Parathyroid adenoma (tissue), 2 donors: ENCODE measurements around the gene UNC80.

Experiments used
- H2AFZ ChIP-seq: fragments of 300-600 bp; sonication (generic); one replicate; pipeline ENCODE4 v1.7.0; 2017; ENCODE audit warnings: antibody characterized with exemption, mild to moderate bottlenecking
- H3K27ac ChIP-seq: fragments of 300-600 bp; sonication (generic); one replicate; pipeline ENCODE4 v1.7.0; 2017
- H3K27me3 ChIP-seq: fragments of 300-600 bp; sonication (generic); one replicate; pipeline ENCODE4 v1.7.0; 2017; ENCODE audit warnings: low read length; ENCODE audit not compliant: control insufficient read depth, insufficient read depth
- H3K36me3 ChIP-seq: fragments of 300-600 bp; sonication (generic); one replicate; pipeline ENCODE4 v1.7.0; 2017; ENCODE audit warnings: low read length; ENCODE audit not compliant: control insufficient read depth, insufficient read depth
- H3K4me1 ChIP-seq: fragments of 300-600 bp; sonication (generic); one replicate; pipeline ENCODE4 v1.7.0; 2017; ENCODE audit warnings: control low read depth
- H3K4me2 ChIP-seq: fragments of 300-600 bp; sonication (generic); one replicate; pipeline ENCODE4 v1.7.0; 2017; ENCODE audit warnings: low read length
- H3K4me3 ChIP-seq: fragments of 300-600 bp; sonication (generic); one replicate; pipeline ENCODE4 v1.7.0; 2017; ENCODE audit warnings: low read depth, low read length
- H3K79me2 ChIP-seq: fragments of 300-600 bp; sonication (generic); one replicate; pipeline ENCODE4 v1.7.0; 2017; ENCODE audit warnings: control low read depth
- H3K9ac ChIP-seq: fragments of 300-600 bp; sonication (generic); one replicate; pipeline ENCODE4 v1.7.0; 2017; ENCODE audit warnings: mild to moderate bottlenecking
- H3K9me3 ChIP-seq: fragments of 300-600 bp; sonication (generic); one replicate; pipeline ENCODE4 v1.7.0; 2017; ENCODE audit warnings: low read length; ENCODE audit not compliant: control insufficient read depth
- CTCF ChIP-seq: fragments of 300-600 bp; sonication (generic); IDR thresholded peaks from one replicate; pipeline ENCODE4 v1.7.0; 2017; ENCODE audit warnings: antibody characterized with exemption, mild to moderate bottlenecking
- donor health status: primary hyperparathyroidism.

UNC80 gene

DNA sequence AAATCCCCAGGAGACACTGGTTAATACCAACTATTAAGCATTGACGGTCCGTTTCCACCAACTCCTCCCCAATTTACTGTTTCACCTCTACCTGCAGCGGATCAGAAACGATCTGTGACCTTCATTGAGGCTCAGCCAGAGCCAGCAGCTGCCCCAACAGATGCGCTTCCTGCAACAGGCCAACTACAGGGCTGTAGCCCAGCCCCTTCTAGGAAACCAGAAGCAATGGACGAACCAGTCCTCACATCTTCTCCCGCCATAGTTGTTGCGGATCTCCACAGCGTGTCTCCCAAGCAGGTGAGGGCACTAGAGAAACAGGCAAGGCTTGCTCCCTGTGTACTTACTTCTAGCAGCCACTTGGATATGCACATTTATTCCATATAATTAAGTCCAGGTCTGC lies 222.3 kb downstream of the UNC80 start:
- Histone ChIP-seq H3K36me3 (no peaks in the 10 kb centered on the region), H2AFZ (no peak overlapping the region), H3K4me1 (no peaks in the 10 kb centered on the region), H3K79me2 (no peaks in the 10 kb centered on the region), H3K9me3 (no peaks in the 10 kb centered on the region), H3K27ac (no peak overlapping the region), H3K4me2 (no peak overlapping the region), H3K27me3 (no peaks in the 10 kb centered on the region), H3K4me3 (no peak overlapping the region), H3K9ac (no peak overlapping the region)
- no peak for TF ChIP-seq CTCF

DNA sequence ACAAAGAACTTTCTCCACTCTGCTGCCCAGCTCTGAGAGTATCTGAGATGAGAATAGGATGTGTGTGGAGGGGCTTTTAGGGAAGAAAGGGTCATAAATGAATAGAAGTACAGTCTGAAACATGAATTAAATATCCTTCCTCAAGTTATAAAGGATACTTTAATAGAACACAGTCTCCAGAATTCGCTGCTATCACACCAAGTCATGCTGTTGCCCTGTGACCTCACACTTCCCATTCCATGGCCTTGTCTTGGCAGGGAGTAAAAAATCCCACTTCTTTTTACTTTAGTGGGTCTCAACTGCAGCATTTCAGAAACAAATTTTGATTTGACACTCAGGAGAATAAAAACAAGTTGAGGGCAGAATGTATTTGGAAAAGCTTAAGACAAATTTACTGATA lies 227.0 kb downstream of the UNC80 start:
- no peak overlapping the region for H3K4me2 ChIP-seq
- peaks cover 6% of the 10 kb centered on the region for H3K4me1 ChIP-seq
- no peaks in the 10 kb centered on the region for H3K9me3 ChIP-seq
- H3K27me3 ChIP-seq: no peaks in the 10 kb centered on the region
- H3K79me2 ChIP-seq: peaks cover 9% of the 10 kb centered on the region
- H3K9ac ChIP-seq: no peak overlapping the region
- no peak for TF ChIP-seq CTCF
- no peak overlapping the region for H3K27ac ChIP-seq
- no peak overlapping the region for H3K4me3 ChIP-seq
- H3K36me3 ChIP-seq: no peaks in the 10 kb centered on the region
- H2AFZ ChIP-seq: no peak overlapping the region

DNA sequence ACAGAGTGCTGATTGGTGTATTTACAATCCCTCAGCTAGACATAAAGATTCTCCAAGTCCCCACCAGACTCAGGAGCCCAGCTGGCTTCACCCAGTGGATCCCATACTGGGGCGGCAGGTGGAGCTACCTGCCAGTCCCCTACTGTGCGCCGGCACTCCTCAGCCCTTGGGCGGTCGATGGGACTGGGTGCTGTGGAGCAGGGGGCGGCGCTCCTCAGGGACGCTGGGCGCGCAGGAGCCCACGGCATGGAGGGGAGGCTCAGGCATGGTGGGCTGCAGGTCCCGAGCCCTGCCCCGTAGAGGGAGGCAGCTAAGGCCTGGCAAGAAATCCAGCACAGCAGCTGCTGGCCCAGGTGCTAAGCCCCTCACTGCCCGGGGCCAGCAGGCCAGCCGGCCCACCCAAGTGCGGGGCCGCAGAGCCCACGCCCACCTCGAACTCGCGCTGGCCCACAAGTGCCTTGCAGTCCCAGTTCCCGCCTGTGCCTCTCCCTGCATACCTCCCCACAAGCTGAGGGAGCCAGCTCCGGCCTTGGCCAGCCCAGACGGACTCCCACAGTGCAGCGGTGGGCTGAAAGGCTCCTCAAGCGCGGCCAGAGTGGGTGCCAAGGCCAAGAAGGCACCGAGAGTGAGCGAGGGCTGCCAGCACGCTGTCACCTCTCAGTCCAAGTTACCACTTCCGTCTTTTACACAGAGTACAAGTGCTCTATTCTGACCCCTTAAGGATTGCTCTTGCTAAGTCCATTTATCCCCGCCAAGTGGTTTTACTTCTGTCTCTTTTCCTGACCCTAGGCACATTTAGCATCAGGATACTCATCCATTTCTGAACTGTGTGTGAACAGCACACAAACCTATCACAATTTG lies 229.1 kb downstream of the UNC80 start:
- Histone ChIP-seq H2AFZ (no peak overlapping the region), H3K4me1 (peaks cover 10% of the 10 kb centered on the region), H3K9ac (no peak overlapping the region), H3K9me3 (no peaks in the 10 kb centered on the region), H3K27me3 (no peaks in the 10 kb centered on the region), H3K4me3 (no peak overlapping the region), H3K4me2 (no peak overlapping the region), H3K27ac (no peak overlapping the region), H3K79me2 (peaks cover 16% of the 10 kb centered on the region), H3K36me3 (no peaks in the 10 kb centered on the region)
- TF ChIP-seq CTCF: no peak

DNA sequence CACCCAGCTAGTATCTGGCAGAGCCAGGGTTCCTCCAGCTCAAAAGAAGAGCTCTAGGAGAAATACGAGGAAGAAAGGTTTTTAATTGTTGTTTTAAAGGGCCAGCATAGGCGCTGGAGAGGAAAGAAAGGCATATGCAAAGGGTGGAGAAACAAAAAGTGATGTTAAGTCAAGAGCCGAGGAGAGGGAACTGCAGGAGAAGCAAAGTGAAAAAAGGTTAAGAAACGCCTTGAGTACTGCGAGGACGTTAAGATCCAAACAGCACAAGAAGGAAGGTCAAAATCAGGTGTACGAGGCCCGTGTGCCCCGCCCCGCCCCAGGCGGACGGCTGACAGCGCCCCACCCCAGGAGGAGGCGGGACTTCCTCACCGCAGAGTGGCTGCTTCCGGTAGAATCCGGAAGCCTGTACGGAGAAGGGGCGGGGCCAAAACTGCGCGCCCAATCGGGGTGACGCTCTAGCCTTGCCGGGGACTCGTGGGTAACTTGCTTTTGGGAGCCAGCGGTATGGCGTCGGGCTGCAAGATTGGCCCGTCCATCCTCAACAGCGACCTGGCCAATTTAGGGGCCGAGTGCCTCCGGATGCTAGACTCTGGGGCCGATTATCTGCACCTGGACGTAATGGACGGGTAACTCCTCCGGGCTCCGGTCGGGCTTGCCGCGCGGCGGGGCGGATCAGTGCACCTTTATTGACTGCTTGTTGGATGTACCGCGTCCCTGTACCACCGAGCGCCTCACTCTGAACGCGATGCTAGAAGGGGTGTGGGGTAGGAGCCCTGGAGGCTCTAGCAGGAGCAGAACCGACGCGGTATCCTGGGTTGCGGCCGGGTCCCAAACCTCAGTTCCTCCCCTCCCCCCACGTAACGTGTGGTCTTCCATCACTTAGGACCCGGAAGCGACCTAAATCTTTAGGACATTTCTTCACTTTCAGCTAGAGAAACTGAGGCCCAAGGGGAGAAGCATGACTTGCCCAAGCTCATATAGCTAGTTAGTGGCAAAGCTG lies 230.8 kb downstream of the UNC80 start, which contains the start of gene RPE:
Gene RPE, plus strand, starts transcription at position 481 of the 1,000 bp plus-strand sequence. Its CDS starts 24 bp downstream, at position 505.
- Histone ChIP-seq H3K79me2 (peaks cover 18% of the 10 kb centered on the region), H3K36me3 (no peaks in the 10 kb centered on the region), H3K4me3 (peak within 1 kb of the TSS; percentile 93), H3K27ac (peak within 1 kb of the TSS; percentile 89), H3K9ac (peak within 1 kb of the TSS; percentile 32), H3K4me1 (peaks cover 10% of the 10 kb centered on the region), H3K9me3 (no peaks in the 10 kb centered on the region), H3K4me2 (peak within 1 kb of the TSS; percentile 50), H3K27me3 (no peaks in the 10 kb centered on the region), H2AFZ (peak within 1 kb of the TSS; percentile 96)
- TF ChIP-seq CTCF: no peak
